ENCODE data around the gene PIEZO1. TPM values are rescaled to one million over a fixed set of nuclear protein-coding genes. Genes with fewer than 3 reads are reported as not detected.
A peak's percentile ranks its signal among the peaks of the same experiment; 100 is the strongest.

Gene PIEZO1
- total RNA-seq, 1 donor from 2014 or later = 164 TPM

GRCh38 chr16:88781140-88782077 is 3.6 kb downstream of the PIEZO1 start:
- TF ChIP-seq, protein P1, sequence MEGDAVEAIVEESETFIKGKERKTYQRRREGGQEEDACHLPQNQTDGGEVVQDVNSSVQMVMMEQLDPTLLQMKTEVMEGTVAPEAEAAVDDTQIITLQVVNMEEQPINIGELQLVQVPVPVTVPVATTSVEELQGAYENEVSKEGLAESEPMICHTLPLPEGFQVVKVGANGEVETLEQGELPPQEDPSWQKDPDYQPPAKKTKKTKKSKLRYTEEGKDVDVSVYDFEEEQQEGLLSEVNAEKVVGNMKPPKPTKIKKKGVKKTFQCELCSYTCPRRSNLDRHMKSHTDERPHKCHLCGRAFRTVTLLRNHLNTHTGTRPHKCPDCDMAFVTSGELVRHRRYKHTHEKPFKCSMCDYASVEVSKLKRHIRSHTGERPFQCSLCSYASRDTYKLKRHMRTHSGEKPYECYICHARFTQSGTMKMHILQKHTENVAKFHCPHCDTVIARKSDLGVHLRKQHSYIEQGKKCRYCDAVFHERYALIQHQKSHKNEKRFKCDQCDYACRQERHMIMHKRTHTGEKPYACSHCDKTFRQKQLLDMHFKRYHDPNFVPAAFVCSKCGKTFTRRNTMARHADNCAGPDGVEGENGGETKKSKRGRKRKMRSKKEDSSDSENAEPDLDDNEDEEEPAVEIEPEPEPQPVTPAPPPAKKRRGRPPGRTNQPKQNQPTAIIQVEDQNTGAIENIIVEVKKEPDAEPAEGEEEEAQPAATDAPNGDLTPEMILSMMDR (IDR thresholded peaks at IDR 0.05) = no peak
- Histone ChIP-seq H3K9me3 (no peaks in the 10 kb centered on the region), H3K27ac (peak overlapping the region; percentile 94), H3K36me3 (peaks cover 7% of the 10 kb centered on the region), H3K27me3 (ENCODE audit: low read depth) (no peaks in the 10 kb centered on the region), H3K4me1 (peaks cover 70% of the 10 kb centered on the region), H3K4me3 (peak overlapping the region; percentile 71)
- DNase-seq = peak; percentile 85
- ATAC-seq = peak in 1 of 2 donors; percentile 49
- intact Hi-C loops (cut with DNase I) = no loop called here

DNA sequence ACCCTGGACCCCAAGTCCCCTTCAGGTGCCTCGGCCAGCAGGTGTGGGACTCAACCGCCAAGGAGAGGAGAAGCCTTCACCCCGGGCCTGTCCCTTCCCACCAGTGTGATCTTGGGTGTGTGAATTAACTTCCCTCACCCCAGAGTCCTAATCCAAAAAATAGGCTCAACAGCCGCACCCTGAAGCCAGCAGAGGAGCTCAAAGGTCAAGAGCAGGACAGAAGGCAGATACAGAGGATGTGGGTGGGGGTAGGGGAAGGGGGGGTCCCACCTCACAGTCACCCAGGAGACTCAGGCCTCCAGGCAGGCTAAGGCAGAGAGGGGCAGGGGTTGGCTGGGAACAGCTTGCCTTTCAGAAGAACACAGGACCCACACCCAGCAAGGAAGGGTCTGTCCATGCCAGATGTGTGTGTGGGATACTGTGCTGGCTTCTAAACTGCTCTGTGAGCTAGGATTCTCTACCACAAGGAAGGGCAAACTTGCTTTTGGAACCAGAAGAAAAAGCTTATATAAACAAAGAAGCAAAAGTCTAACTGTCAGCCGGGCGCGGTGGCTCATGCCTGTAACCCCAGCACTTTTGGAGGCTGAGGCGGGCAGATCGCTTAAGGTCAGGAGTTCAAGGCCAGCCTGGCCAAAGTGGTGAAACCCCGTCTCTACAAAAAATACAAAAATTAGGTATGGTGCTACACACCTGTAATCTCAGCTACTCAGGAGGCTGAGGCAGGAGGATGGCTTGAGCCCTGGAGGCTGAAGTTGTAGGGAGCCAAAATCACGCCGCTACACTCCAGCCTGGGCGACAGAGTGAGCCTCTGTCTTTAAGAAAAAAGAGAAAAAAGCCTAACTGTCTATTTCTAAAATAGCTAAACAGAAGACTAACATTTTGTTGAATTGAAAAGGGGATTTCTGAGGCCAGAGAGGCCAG is 4.6 kb downstream of the PIEZO1 start:
- TF ChIP-seq, protein P1 (IDR thresholded peaks at IDR 0.05) = no peak
- Histone ChIP-seq H3K4me1 (peaks cover 68% of the 10 kb centered on the region), H3K36me3 (peaks cover 7% of the 10 kb centered on the region), H3K27ac (peak overlapping the region; percentile 94), H3K27me3 (ENCODE audit: low read depth) (no peaks in the 10 kb centered on the region), H3K9me3 (no peaks in the 10 kb centered on the region), H3K4me3 (peak overlapping the region; percentile 71)
- DNase-seq (no peak), ATAC-seq (no peak)
- intact Hi-C loops (cut with DNase I) = no loop called here

GRCh38 chr16:88779406-88780141 is 5.4 kb downstream of the PIEZO1 start:
- Histone ChIP-seq H3K27me3 (ENCODE audit: low read depth) (no peaks in the 10 kb centered on the region), H3K36me3 (peaks cover 7% of the 10 kb centered on the region), H3K9me3 (no peaks in the 10 kb centered on the region), H3K27ac (peak overlapping the region; percentile 94), H3K4me1 (peaks cover 74% of the 10 kb centered on the region), H3K4me3 (no peak overlapping the region)
- ATAC-seq (no peak), DNase-seq (no peak)
- intact Hi-C loops (cut with DNase I) = no loop called here
- TF ChIP-seq, protein P1 (IDR thresholded peaks at IDR 0.05) = no peak

- intact Hi-C loops (cut with DNase I) = no loop called here
- no peak for ATAC-seq
- TF ChIP-seq, protein P1 (IDR thresholded peaks at IDR 0.05) = no peak
- H3K9me3 ChIP-seq = no peaks in the 10 kb centered on the region
- peaks cover 7% of the 10 kb centered on the region for H3K36me3 ChIP-seq
- H3K27me3 ChIP-seq (ENCODE audit: low read depth) = no peaks in the 10 kb centered on the region
- DNase-seq = no peak
- peaks cover 77% of the 10 kb centered on the region for H3K4me1 ChIP-seq
- H3K4me3 ChIP-seq = no peak overlapping the region
- no peak overlapping the region for H3K27ac ChIP-seq
Observed at GRCh38 chr16:88778541-88779065, 6.4 kb downstream of the PIEZO1 start.

DNA sequence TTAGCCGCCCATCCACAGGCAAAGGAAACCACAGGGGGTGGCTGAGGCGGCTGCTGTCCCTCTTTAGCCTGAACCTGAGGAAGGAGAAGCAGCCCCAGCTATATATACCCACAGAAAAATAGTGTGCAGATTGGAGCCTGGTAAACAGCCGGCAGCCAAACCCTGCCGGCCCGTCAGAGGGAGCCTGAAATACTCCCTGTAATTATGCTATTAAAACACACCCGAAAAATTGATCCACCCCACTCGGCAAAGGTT is 6.8 kb downstream of the PIEZO1 start:
- no peak overlapping the region for H3K27ac ChIP-seq
- ATAC-seq (no peak), DNase-seq (no peak)
- no peaks in the 10 kb centered on the region for H3K9me3 ChIP-seq
- peaks cover 7% of the 10 kb centered on the region for H3K36me3 ChIP-seq
- H3K4me3 ChIP-seq = no peak overlapping the region
- no peaks in the 10 kb centered on the region for H3K27me3 ChIP-seq (ENCODE audit: low read depth)
- TF ChIP-seq, protein P1 (IDR thresholded peaks at IDR 0.05) = no peak
- peaks cover 77% of the 10 kb centered on the region for H3K4me1 ChIP-seq
- intact Hi-C loops (cut with DNase I) = no loop called here

Measured in lower lobe of right lung (tissue), 2 donors.